Duodenal mucosa (tissue), 2 donors: Measurements from ENCODE around the gene EEF1AKMT4.
A peak's percentile ranks its signal among the peaks of the same experiment; 100 is the strongest.
"Not testable (repeated sequence)": the region's sequence is repeated elsewhere in the genome, so short reads cannot be mapped to it uniquely, and the experiment has no call there.

Source experiments
- H3K27ac ChIP-seq: one replicate; pipeline ENCODE4 v1.7.0; 2013; ENCODE audit warnings: low read depth, low read length
- H3K27me3 ChIP-seq, 2 donors: one replicate each; pipeline ENCODE4 v1.7.0; 2013; ENCODE audit warnings: low read length in 2 of 2, control low read depth in 1 of 2; ENCODE audit not compliant: insufficient read depth in 2 of 2, control insufficient read depth in 1 of 2
- H3K36me3 ChIP-seq, 2 donors: one replicate each; pipeline ENCODE4 v1.7.0; 2013; ENCODE audit warnings: low read length in 2 of 2, control low read depth in 1 of 2; ENCODE audit not compliant: insufficient read depth in 2 of 2, control insufficient read depth in 1 of 2
- H3K4me1 ChIP-seq, 2 donors: one replicate each; pipeline ENCODE4 v1.7.0; 2013; ENCODE audit warnings: low read length in 2 of 2, control low read depth in 1 of 2; ENCODE audit not compliant: insufficient read depth in 2 of 2, control insufficient read depth in 1 of 2
- H3K4me3 ChIP-seq, 2 donors: one replicate each; pipeline ENCODE4 v1.7.0; 2013; ENCODE audit warnings: low read length in 2 of 2, low read depth in 1 of 2
- H3K9ac ChIP-seq, 2 donors: one replicate each; pipeline ENCODE4 v1.7.0; 2013; ENCODE audit warnings: low read length in 2 of 2, low read depth in 1 of 2
- H3K9me3 ChIP-seq, 2 donors: one replicate each; pipeline ENCODE4 v1.7.0; 2013; ENCODE audit warnings: low read length in 2 of 2, control low read depth in 1 of 2; ENCODE audit not compliant: control insufficient read depth in 1 of 2

EEF1AKMT4 gene

GRCh38 chr3:184259878-184260723 lies 10.6 kb downstream of the EEF1AKMT4 start:
- Histone ChIP-seq H3K27me3 (peaks cover 29 to 30% of the 10 kb centered on the region in 2 donors), H3K9ac (no peak overlapping the region), H3K36me3 (no peaks in the 10 kb centered on the region), H3K4me3 (peak overlapping the region in 1 of 2 donors; percentile 45), H3K4me1 (peaks cover 10 to 21% of the 10 kb centered on the region in 2 donors), H3K27ac (no peak overlapping the region), H3K9me3 (no peaks in the 10 kb centered on the region)

- peaks cover 10 to 21% of the 10 kb centered on the region in 2 donors for H3K4me1 ChIP-seq
- peaks cover 29 to 30% of the 10 kb centered on the region in 2 donors for H3K27me3 ChIP-seq
- H3K4me3 ChIP-seq, result peak overlapping the region in 1 of 2 donors; percentile 45
- no peak overlapping the region for H3K27ac ChIP-seq
- H3K36me3 ChIP-seq, result no peaks in the 10 kb centered on the region
- H3K9me3 ChIP-seq, result no peaks in the 10 kb centered on the region
- H3K9ac ChIP-seq, result no peak overlapping the region
Observed at GRCh38 chr3:184260724-184261269, 11.3 kb downstream of the EEF1AKMT4 start.

GRCh38 chr3:184261270-184261853 lies 11.9 kb downstream of the EEF1AKMT4 start, which contains the start of gene CAMK2N2:
Gene CAMK2N2 (minus strand): TSS chr3:184261553. CDS start chr3:184261285, 268 bp downstream.
- Histone ChIP-seq H3K9me3 (no peaks in the 10 kb centered on the region), H3K9ac (no peak within 1 kb of the TSS), H3K4me1 (peaks cover 10 to 21% of the 10 kb centered on the region in 2 donors), H3K4me3 (peak within 1 kb of the TSS; percentile 42 to 54), H3K36me3 (no peaks in the 10 kb centered on the region), H3K27ac (no peak within 1 kb of the TSS), H3K27me3 (peaks cover 29 to 30% of the 10 kb centered on the region in 2 donors)

GRCh38 chr3:184261854-184262763 lies 12.6 kb downstream of the EEF1AKMT4 start:
- H3K9me3 ChIP-seq, result no peaks in the 10 kb centered on the region
- no peak overlapping the region for H3K9ac ChIP-seq
- no peak overlapping the region for H3K27ac ChIP-seq
- peaks cover 10 to 21% of the 10 kb centered on the region in 2 donors for H3K4me1 ChIP-seq
- peak overlapping the region; percentile 42 to 54 for H3K4me3 ChIP-seq
- peaks cover 29 to 30% of the 10 kb centered on the region in 2 donors for H3K27me3 ChIP-seq
- no peaks in the 10 kb centered on the region for H3K36me3 ChIP-seq

GRCh38 chr3:184262764-184263179 lies 13.3 kb downstream of the EEF1AKMT4 start:
- Histone ChIP-seq H3K36me3 (no peaks in the 10 kb centered on the region), H3K4me3 (no peak overlapping the region), H3K9ac (no peak overlapping the region), H3K27ac (no peak overlapping the region), H3K4me1 (peaks cover 10 to 21% of the 10 kb centered on the region in 2 donors), H3K27me3 (peaks cover 29 to 30% of the 10 kb centered on the region in 2 donors), H3K9me3 (no peaks in the 10 kb centered on the region)

GRCh38 chr3:184267249-184267648 lies 17.8 kb downstream of the EEF1AKMT4 start:
- peaks cover 10 to 11% of the 10 kb centered on the region in 2 donors for H3K27me3 ChIP-seq
- not testable (repeated sequence) for H3K4me1 ChIP-seq, H3K4me3 ChIP-seq, H3K36me3 ChIP-seq, H3K9me3 ChIP-seq, H3K9ac ChIP-seq, H3K27ac ChIP-seq

- Histone ChIP-seq H3K27me3 (peaks cover 23% of the 10 kb centered on the region in 2 donors), H3K4me1 (no peaks in the 10 kb centered on the region), H3K9ac (no peak overlapping the region)
Observed at GRCh38 chr3:184272269-184272668, 22.8 kb downstream of the EEF1AKMT4 start.

GRCh38 chr3:184275381-184275701 lies 25.9 kb downstream of the EEF1AKMT4 start:
- Histone ChIP-seq H3K4me3 (no peak overlapping the region), H3K27me3 (peaks cover 25 to 31% of the 10 kb centered on the region in 2 donors), H3K27ac (no peak overlapping the region), H3K36me3 (no peaks in the 10 kb centered on the region), H3K9me3 (no peaks in the 10 kb centered on the region), H3K9ac (no peak overlapping the region), H3K4me1 (no peaks in the 10 kb centered on the region)

More at GRCh38 chr3:184272269-184272668, 22.8 kb downstream of the EEF1AKMT4 start:
- Histone ChIP-seq H3K4me3 (no peak overlapping the region), H3K27ac (no peak overlapping the region), H3K9me3 (no peaks in the 10 kb centered on the region), H3K36me3 (no peaks in the 10 kb centered on the region)

- H3K4me3 ChIP-seq, result no peak within 1 kb of the TSS
- no peaks in the 10 kb centered on the region for H3K9me3 ChIP-seq
- H3K27ac ChIP-seq, result no peak within 1 kb of the TSS
- H3K27me3 ChIP-seq, result peaks cover 25 to 31% of the 10 kb centered on the region in 2 donors
- no peaks in the 10 kb centered on the region for H3K36me3 ChIP-seq
- H3K4me1 ChIP-seq, result no peaks in the 10 kb centered on the region
- no peak within 1 kb of the TSS for H3K9ac ChIP-seq
Observed at GRCh38 chr3:184275961-184276910, 26.8 kb downstream of the EEF1AKMT4 start, which contains the start of gene ECE2. Gene ECE2 (plus strand): TSS chr3:184276022. CDS start chr3:184276154, 132 bp downstream.
